HG02938 (cell line): ENCODE results near the gene UCK2.

ENCODE experiments used
- ATAC-seq: cut with Tn5 transposase; IDR thresholded peaks from one replicate; pipeline ENCODE4 v1.9.1; 2021; ENCODE audit warnings: mild to moderate bottlenecking, moderate library complexity; ENCODE audit not compliant: unreplicated experiment

Gene UCK2

GRCh38 chr1:165854101-165854845 lies 26.9 kb downstream of the UCK2 start:
- no peak for ATAC-seq

GRCh38 chr1:165855010-165855838 lies 27.8 kb downstream of the UCK2 start:
- ATAC-seq = no peak

GRCh38 chr1:165856021-165856420 lies 28.6 kb downstream of the UCK2 start:
- no peak for ATAC-seq

- no peak for ATAC-seq
Measured at GRCh38 chr1:165856606-165857005, 29.2 kb downstream of the UCK2 start.

GRCh38 chr1:165857046-165857801 lies 29.8 kb downstream of the UCK2 start:
- peak; percentile 96 for ATAC-seq

GRCh38 chr1:165858364-165858823 lies 31.0 kb downstream of the UCK2 start:
- ATAC-seq = no peak

GRCh38 chr1:165858967-165859845 lies 31.8 kb downstream of the UCK2 start:
- no peak for ATAC-seq

GRCh38 chr1:165860065-165860464 lies 32.7 kb downstream of the UCK2 start:
- no peak for ATAC-seq

- ATAC-seq = no peak
Measured at GRCh38 chr1:165861911-165862310, 34.5 kb downstream of the UCK2 start.

- ATAC-seq = peak; percentile 83
Measured at GRCh38 chr1:165862448-165862847, 35.0 kb downstream of the UCK2 start.

- ATAC-seq = no peak
Measured at GRCh38 chr1:165863346-165863745, 35.9 kb downstream of the UCK2 start.

- no peak for ATAC-seq
Measured at GRCh38 chr1:165865633-165866340, 38.4 kb downstream of the UCK2 start.

- ATAC-seq = no peak
Measured at GRCh38 chr1:165869343-165869742, 41.9 kb downstream of the UCK2 start.

- peak; percentile 60 for ATAC-seq
Measured at GRCh38 chr1:165871311-165872067, 44.1 kb downstream of the UCK2 start.

GRCh38 chr1:165873481-165873880 lies 46.1 kb downstream of the UCK2 start:
- ATAC-seq = no peak

- no peak for ATAC-seq
Measured at GRCh38 chr1:165874643-165875042, 47.2 kb downstream of the UCK2 start.

- peak; percentile 22 for ATAC-seq
Measured at GRCh38 chr1:165875171-165875570, 47.8 kb downstream of the UCK2 start.

GRCh38 chr1:165875604-165876003 lies 48.2 kb downstream of the UCK2 start:
- ATAC-seq = no peak

GRCh38 chr1:165876121-165876520 lies 48.7 kb downstream of the UCK2 start:
- peak; percentile 50 for ATAC-seq
